IMR-90 (cell line): ENCODE measurements around the gene ACADS. TPM values are rescaled to one million over a fixed set of nuclear protein-coding genes. Genes with fewer than 3 reads are reported as not detected.

ENCODE experiments used
- ATAC-seq: fragments of 200-7000 bp; cut with Tn5 transposase; 2 replicates; pipeline ENCODE4 v1.9.1; 2020; ENCODE audit warnings: low read depth, mild to moderate bottlenecking, moderate library complexity
- BruUV-seq: library from RNA; stranded (reverse); fragments of 400-500 nt; replicated peaks from 2 replicates; lab custom pipeline; 2021; lab: Mats Ljungman, UMichigan
- CTCF ChIA-PET: fragments of 300-600 bp; formaldehyde crosslinking; extraction: SDS; loops from one replicate; lab custom pipeline; 2021; ENCODE audit warnings: antibody characterized with exemption; lab: Yijun Ruan, JAX
- POLR2A ChIA-PET: fragments of 300-600 bp; sonication (Branson Sonifier 250); formaldehyde crosslinking; loops from one replicate; lab custom pipeline; 2022; ENCODE audit warnings: antibody characterized with exemption; ENCODE audit not compliant: unreplicated experiment; lab: Charles Lee
- DNase-seq: peaks from one replicate; pipeline ENCODE4 v3.0.0; 2013
- H2AFZ ChIP-seq: replicated peaks from 2 replicates; pipeline ENCODE3; 2013; ENCODE audit warnings: low read length, mild to moderate bottlenecking; ENCODE audit not compliant: poor library complexity
- H2AK5ac ChIP-seq: 2 replicates; pipeline ENCODE4 v1.6.1; 2013; ENCODE audit warnings: low read depth, low read length, inconsistent platforms
- H2AK9ac ChIP-seq: replicated peaks from 2 replicates; pipeline ENCODE3; 2013; ENCODE audit warnings: mild to moderate bottlenecking, low read depth, low read length, moderate library complexity; ENCODE audit not compliant: poor library complexity
- H2BK120ac ChIP-seq: 2 replicates; pipeline ENCODE4 v1.6.1; 2013; ENCODE audit warnings: low read depth, low read length, inconsistent platforms
- H2BK15ac ChIP-seq: 3 replicates; pipeline ENCODE4 v1.6.1; 2013; ENCODE audit warnings: low read depth, low read length, inconsistent platforms
- H2BK20ac ChIP-seq: 2 replicates; pipeline ENCODE4 v1.6.1; 2013; ENCODE audit warnings: low read depth, mild to moderate bottlenecking, inconsistent platforms, low read length, moderate library complexity
- H2BK5ac ChIP-seq: 2 replicates; pipeline ENCODE4 v1.6.1; 2013; ENCODE audit warnings: mild to moderate bottlenecking, low read depth, low read length, inconsistent platforms; ENCODE audit not compliant: poor library complexity, severe bottlenecking
- H3K14ac ChIP-seq: replicated peaks from 2 replicates; pipeline ENCODE4 v1.6.1; 2013; ENCODE audit warnings: low read depth, low read length, inconsistent platforms
- H3K18ac ChIP-seq: 2 replicates; pipeline ENCODE4 v1.6.1; 2013; ENCODE audit warnings: low read depth, low read length, control low read depth
- H3K23ac ChIP-seq: 2 replicates; pipeline ENCODE4 v1.6.1; 2013; ENCODE audit warnings: low read depth, low read length, inconsistent platforms
- H3K27ac ChIP-seq: 2 replicates; pipeline ENCODE4 v1.5.1; 2013; ENCODE audit warnings: mild to moderate bottlenecking, control low read depth, low read length; ENCODE audit not compliant: insufficient read depth
- H3K27me3 ChIP-seq: 2 replicates; pipeline ENCODE4 v1.6.1; 2013; ENCODE audit warnings: low read length; ENCODE audit not compliant: control insufficient read depth, insufficient read depth
- H3K36me3 ChIP-seq: 2 replicates; pipeline ENCODE4 v1.6.1; 2013; ENCODE audit warnings: low read length, mixed read lengths; ENCODE audit not compliant: control insufficient read depth, insufficient read depth
- H3K4ac ChIP-seq: 2 replicates; pipeline ENCODE4 v1.6.1; 2013; ENCODE audit warnings: low read depth, low read length, inconsistent platforms
- H3K4me1 ChIP-seq: 2 replicates; pipeline ENCODE4 v1.6.1; 2013; ENCODE audit warnings: low read length, mixed read lengths; ENCODE audit not compliant: control insufficient read depth, insufficient read depth
- H3K4me2 ChIP-seq: 2 replicates; pipeline ENCODE4 v1.6.1; 2013; ENCODE audit warnings: low read depth, mild to moderate bottlenecking, control low read depth, low read length, moderate library complexity
- H3K4me3 ChIP-seq: 2 replicates; pipeline ENCODE4 v1.5.1; 2013; ENCODE audit warnings: low read depth, mild to moderate bottlenecking, control low read depth, low read length, moderate library complexity; ENCODE audit not compliant: insufficient read depth
- H3K56ac ChIP-seq: 2 replicates; pipeline ENCODE4 v1.6.1; 2013; ENCODE audit warnings: low read length, inconsistent platforms; ENCODE audit not compliant: insufficient read depth; ENCODE audit errors: extremely low read depth
- H3K79me1 ChIP-seq, 2 experiments: 2 replicates each; pipeline ENCODE4 v1.6.1; 2013; ENCODE audit warnings: low read length in 2 of 2, inconsistent platforms in 1 of 2, low read depth in 1 of 2
- H3K9ac ChIP-seq: 2 replicates; pipeline ENCODE4 v1.6.1; 2013; ENCODE audit warnings: low read depth, low read length, control low read depth
- H3K9me1 ChIP-seq: 2 replicates; pipeline ENCODE4 v1.6.1; 2013; ENCODE audit warnings: low read length, inconsistent platforms; ENCODE audit not compliant: insufficient read depth
- H3K9me3 ChIP-seq: 2 replicates; pipeline ENCODE4 v1.6.1; 2013; ENCODE audit warnings: low read length; ENCODE audit not compliant: control insufficient read depth, insufficient read depth
- H4K20me1 ChIP-seq: 2 replicates; pipeline ENCODE4 v1.6.1; 2013; ENCODE audit warnings: low read length, inconsistent platforms; ENCODE audit not compliant: insufficient read depth
- H4K5ac ChIP-seq: 2 replicates; pipeline ENCODE4 v1.6.1; 2013; ENCODE audit warnings: mild to moderate bottlenecking, low read depth, low read length, control low read depth
- H4K8ac ChIP-seq, 2 experiments: 2 replicates each; pipeline ENCODE4 v1.6.1; 2013; ENCODE audit warnings: low read depth in 2 of 2, low read length in 2 of 2, control low read depth in 1 of 2, inconsistent platforms in 1 of 2
- H4K91ac ChIP-seq: 2 replicates; pipeline ENCODE4 v1.6.1; 2013; ENCODE audit warnings: low read depth, low read length, inconsistent platforms; ENCODE audit not compliant: insufficient read depth
- CEBPB ChIP-seq: IDR thresholded peaks from 2 replicates; pipeline ENCODE4 v1.6.1; 2012; ENCODE audit warnings: low read depth, low read length, improper control_type of control experiment
- NFE2L2 ChIP-seq: fragments of 150-350 bp; IDR thresholded peaks from 2 replicates; pipeline ENCODE4 v1.6.1; 2016; ENCODE audit warnings: low read depth, mild to moderate bottlenecking, low read length
- RAD21 ChIP-seq: IDR thresholded peaks from 2 replicates; pipeline ENCODE4 v1.6.1; 2012; ENCODE audit warnings: low read length, improper control_type of control experiment
- RFX5 ChIP-seq: IDR thresholded peaks from 2 replicates; pipeline ENCODE4 v1.8.0; 2012; ENCODE audit warnings: low read depth, mild to moderate bottlenecking, low read length, moderate library complexity
- WGBS, 2 experiments: methylation state at CpG; one replicate each; pipeline versions ENCODE4 v1.1.5 to v1.1.7; 2013; ENCODE audit warnings: missing lambda C conversion rate in 2 of 2; ENCODE audit not compliant: insufficient read length in 1 of 2; ENCODE audit errors: extremely low coverage in 2 of 2; 5-methylcytosine and 5-hydroxymethylcytosine counted together
- dilution Hi-C: fragments of 300-500 bp; cut with HindIII; formaldehyde crosslinking; loops from one replicate; pipeline ENCODE4 v1.14.3; 2018; ENCODE audit warnings: low sequenced_read_pairs; ENCODE audit not compliant: unreplicated experiment
- in situ Hi-C: fragments of 300-500 bp; cut with MboI; formaldehyde crosslinking; loops from 3 replicates; pipeline ENCODE4 v1.14.3; 2019; ENCODE audit warnings: low sequenced_read_pairs, inconsistent platforms, mixed read lengths
- intact Hi-C: fragments of 100-400 bp; cut with micrococcal nuclease; formaldehyde crosslinking; loops from 2 replicates; pipeline ENCODE4 v1.10.0; 2022
- polyA plus RNA-seq, 3 experiments: library from polyadenylated mRNA; depleted of rRNA; stranded (reverse); fragments of >200 nt; gene quantifications; 2 replicates each; pipeline ENCODE4 v1.2.3, GENCODE V29; 2012; ENCODE audit warnings: low replicate concordance in 1 of 3
- total RNA-seq: library from RNA; depleted of rRNA; stranded (reverse); fragments of >200 nt; gene quantifications from 2 replicates; pipeline ENCODE4 v1.2.3, GENCODE V29; 2012

The ACADS gene
- total and polyA plus RNA-seq, 2 of the 4 experiments (the other 2 are of a cell fraction) = 2.9 to 5.5 TPM

- in situ Hi-C loops (no loop called here), intact Hi-C loops (loop anchor here (1.0 kb wide), 1 partner anchor 28 kb away; no protein-coding TSS in a partner anchor), dilution Hi-C loops (no loop called here)
- no peak overlapping the region for H4K8ac ChIP-seq
- no peak overlapping the region for H2AK9ac ChIP-seq
- no peak overlapping the region for H4K5ac ChIP-seq
- H3K23ac ChIP-seq = no peak overlapping the region
- no peak overlapping the region for H3K4me2 ChIP-seq
- peaks cover 11 to 23% of the 10 kb centered on the region in 2 experiments for H3K79me1 ChIP-seq
- peaks cover 18% of the 10 kb centered on the region for H4K20me1 ChIP-seq
- H3K36me3 ChIP-seq = peaks cover 65% of the 10 kb centered on the region
- no peak overlapping the region for H2BK15ac ChIP-seq
- WGBS, 2 experiments = no CpG with 5 or more reads among the region's 3 CpGs
- no peak overlapping the region for H2AK5ac ChIP-seq
- DNase-seq (no peak), ATAC-seq (no peak)
- ChIA-PET CTCF (no interaction called here), POLR2A (no interaction called here)
- H3K4me3 ChIP-seq = no peak overlapping the region
- H3K27ac ChIP-seq = no peak overlapping the region
- H3K14ac ChIP-seq = no peak overlapping the region
- H2BK120ac ChIP-seq = no peak overlapping the region
- H4K91ac ChIP-seq = no peak overlapping the region
- no peak overlapping the region for H2BK20ac ChIP-seq
- no peaks in the 10 kb centered on the region for H3K4me1 ChIP-seq
- no peak overlapping the region for H3K9ac ChIP-seq
- no peak overlapping the region for H3K4ac ChIP-seq
- BruUV-seq = no TSS peak
- H3K18ac ChIP-seq = no peak overlapping the region
- peaks cover 15% of the 10 kb centered on the region for H3K9me1 ChIP-seq
- H2BK5ac ChIP-seq = no peak overlapping the region
- no peaks in the 10 kb centered on the region for H3K27me3 ChIP-seq
- H2AFZ ChIP-seq = no peak overlapping the region
- H3K9me3 ChIP-seq = no peaks in the 10 kb centered on the region
- no peak for TF ChIP-seq RAD21
- TF ChIP-seq NFE2L2 = no peak
- no peak for TF ChIP-seq RFX5
- no peak for TF ChIP-seq CEBPB
- no peak overlapping the region for H3K56ac ChIP-seq
These were observed 27.0 kb upstream of the ACADS start for GRCh38 chr12:120698665-120699064.
